LoVo (cell line): ENCODE data around the gene ZSWIM8.

Experiments
- DNase-seq: peaks from one replicate; pipeline ENCODE4 v3.0.0-alpha.2; 2016; ENCODE audit warnings: low spot score

ZSWIM8 gene

DNA sequence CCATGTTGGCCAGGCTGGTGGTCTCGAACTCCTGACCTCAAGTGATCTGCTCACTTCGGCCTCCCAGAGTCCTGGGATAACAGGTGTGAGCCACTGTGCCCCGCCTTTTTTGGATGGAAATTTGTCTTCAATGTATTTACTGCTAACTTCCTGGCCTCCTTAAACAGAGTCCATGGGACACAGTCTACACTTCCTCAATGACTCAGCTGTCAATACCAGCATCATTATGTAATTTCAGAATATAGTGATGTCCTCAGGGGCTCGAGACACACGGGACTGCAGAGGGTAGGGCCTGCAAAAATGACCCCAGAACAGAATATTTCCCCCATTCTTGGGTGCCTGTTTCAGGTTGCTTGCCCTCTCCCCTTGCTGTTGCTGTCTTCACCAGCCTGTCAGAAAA, 57.9 kb downstream of the ZSWIM8 start:
- DNase-seq, result no peak

DNA sequence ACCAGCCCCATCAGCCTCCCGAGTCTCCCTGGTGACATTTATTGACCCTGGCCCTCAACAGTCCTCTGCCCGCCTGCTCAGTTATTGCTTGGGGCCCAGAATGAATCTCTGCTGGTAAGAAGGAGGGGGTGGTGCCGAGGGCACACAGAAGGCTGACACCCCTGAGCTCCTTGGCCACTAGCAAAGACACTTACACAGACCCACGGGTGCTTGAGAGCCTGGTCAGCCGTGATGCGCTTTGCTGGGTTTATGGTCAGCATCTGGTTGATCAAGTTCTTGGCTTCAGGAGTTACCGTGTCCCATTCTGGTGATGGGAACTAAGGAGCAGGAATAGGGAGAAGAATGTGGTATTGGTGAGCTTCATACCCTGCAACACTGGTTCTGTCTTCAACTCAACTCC, 61.6 kb downstream of the ZSWIM8 start:
- DNase-seq, result no peak

DNA sequence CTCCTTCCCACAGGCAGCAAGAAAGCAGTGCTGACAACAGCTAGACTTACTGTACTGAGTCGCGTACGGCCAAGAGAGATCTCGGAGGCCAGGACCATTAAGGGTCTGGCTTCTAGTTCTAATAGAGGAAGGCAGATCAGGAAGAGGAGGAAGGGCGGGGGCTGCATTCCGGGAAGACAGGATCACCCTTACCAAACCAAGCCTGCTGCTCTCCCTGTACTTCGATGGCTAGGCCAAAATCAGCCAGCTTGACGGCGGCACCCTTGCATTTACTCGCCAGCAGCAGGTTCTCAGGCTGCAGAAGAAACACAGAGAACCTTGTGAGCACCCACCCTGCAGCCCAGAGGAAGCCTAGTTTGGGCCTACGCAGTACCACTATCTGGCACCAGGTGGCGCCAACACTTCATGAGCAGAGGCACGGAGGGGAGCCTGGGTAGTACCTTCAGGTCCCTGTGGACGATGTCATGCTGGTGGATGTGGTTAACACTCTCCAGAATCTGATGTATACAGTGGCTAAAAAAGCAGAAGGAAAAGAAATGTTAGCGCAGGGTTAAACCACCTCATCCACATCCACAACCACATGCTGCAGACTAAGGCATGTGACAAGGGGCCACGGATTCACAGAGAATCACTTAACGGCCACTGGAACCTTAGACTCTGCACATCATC, 63.5 kb downstream of the ZSWIM8 start:
- peak; percentile 61 for DNase-seq

DNA sequence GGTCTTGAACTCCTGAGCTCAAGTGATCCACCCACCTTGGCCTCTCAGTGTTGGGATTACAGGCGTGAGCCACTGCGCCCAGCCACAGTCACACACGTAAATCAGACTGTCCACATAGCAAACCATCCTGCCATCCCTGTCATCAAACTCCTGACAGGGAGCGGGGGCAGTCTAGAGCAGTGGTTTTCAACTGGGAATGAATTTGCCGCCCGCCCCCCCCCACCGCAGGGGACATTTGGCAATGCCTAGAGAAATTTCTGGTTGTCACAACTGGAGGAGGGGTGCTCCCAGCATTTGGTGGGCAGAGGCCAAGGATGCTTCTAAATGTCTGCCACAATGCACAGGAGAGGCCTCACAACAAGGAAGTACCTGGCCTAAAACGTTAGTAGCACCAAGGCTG, 64.8 kb downstream of the ZSWIM8 start:
- DNase-seq, result no peak

DNA sequence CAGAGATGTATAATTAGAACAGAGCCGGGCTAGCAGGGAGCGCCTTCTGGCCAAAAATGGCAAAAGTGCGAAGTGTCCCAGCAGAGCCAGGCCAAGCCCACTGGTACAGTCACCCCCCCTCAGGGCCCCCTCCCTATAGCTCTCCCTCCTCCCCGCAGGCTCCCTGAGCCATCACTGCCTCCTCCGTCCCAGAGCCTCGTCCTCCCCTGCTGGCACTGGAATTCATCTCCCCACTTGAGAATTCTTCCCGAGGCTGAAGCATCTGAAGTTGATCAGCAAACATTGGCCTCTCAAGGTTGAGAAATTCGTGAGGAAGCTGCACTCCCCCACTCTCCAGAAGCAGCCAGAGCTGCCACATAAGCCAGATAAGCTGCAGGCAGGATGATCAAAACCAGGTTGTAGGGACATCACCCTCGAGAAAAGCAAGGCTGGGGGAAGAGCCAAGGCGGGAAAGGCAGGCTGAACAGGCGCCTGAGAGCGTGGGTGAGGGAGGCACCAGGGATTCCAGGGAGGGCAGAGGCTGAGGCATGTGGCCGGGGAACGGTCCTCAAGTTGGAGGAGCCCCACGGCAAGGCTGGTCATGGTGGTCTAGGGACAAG, 65.6 kb downstream of the ZSWIM8 start:
- no peak for DNase-seq
